ENCODE measurements around the gene CRIP1.
A peak's percentile ranks its signal among the peaks of the same experiment; 100 is the strongest.

The CRIP1 gene

GRCh38 chr14:105472486-105472991 is 14.1 kb upstream of the CRIP1 start:
- H3K4me1 ChIP-seq = peaks cover 14% of the 10 kb centered on the region
- TF ChIP-seq, protein P1, sequence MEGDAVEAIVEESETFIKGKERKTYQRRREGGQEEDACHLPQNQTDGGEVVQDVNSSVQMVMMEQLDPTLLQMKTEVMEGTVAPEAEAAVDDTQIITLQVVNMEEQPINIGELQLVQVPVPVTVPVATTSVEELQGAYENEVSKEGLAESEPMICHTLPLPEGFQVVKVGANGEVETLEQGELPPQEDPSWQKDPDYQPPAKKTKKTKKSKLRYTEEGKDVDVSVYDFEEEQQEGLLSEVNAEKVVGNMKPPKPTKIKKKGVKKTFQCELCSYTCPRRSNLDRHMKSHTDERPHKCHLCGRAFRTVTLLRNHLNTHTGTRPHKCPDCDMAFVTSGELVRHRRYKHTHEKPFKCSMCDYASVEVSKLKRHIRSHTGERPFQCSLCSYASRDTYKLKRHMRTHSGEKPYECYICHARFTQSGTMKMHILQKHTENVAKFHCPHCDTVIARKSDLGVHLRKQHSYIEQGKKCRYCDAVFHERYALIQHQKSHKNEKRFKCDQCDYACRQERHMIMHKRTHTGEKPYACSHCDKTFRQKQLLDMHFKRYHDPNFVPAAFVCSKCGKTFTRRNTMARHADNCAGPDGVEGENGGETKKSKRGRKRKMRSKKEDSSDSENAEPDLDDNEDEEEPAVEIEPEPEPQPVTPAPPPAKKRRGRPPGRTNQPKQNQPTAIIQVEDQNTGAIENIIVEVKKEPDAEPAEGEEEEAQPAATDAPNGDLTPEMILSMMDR (IDR thresholded peaks at IDR 0.05) = no peak

GRCh38 chr14:105473033-105473676 is 13.5 kb upstream of the CRIP1 start:
- no peaks in the 10 kb centered on the region for H3K27me3 ChIP-seq (ENCODE audit: control insufficient read depth, insufficient read depth, low read length)
- H3K27ac ChIP-seq = peak overlapping the region; percentile 81
- H2AFZ ChIP-seq = peak overlapping the region; percentile 94
- peak overlapping the region; percentile 83 for H3K4me2 ChIP-seq (ENCODE audit: low read length)
- TF ChIP-seq, protein P1 (IDR thresholded peaks at IDR 0.05) = no peak
- no peaks in the 10 kb centered on the region for H3K79me2 ChIP-seq
- no peak overlapping the region for H3K4me3 ChIP-seq (ENCODE audit: low read depth, low read length)
- H3K36me3 ChIP-seq (ENCODE audit: control insufficient read depth, insufficient read depth, low read length) = no peaks in the 10 kb centered on the region
- no peak overlapping the region for H3K9ac ChIP-seq
- no peaks in the 10 kb centered on the region for H3K9me3 ChIP-seq (ENCODE audit: control insufficient read depth, low read length)
- peaks cover 14% of the 10 kb centered on the region for H3K4me1 ChIP-seq

More at GRCh38 chr14:105472486-105472991, 14.1 kb upstream of the CRIP1 start:
- no peak overlapping the region for H3K9ac ChIP-seq
- no peaks in the 10 kb centered on the region for H3K9me3 ChIP-seq (ENCODE audit: control insufficient read depth, low read length)
- no peak overlapping the region for H2AFZ ChIP-seq
- no peak overlapping the region for H3K4me2 ChIP-seq (ENCODE audit: low read length)
- no peaks in the 10 kb centered on the region for H3K36me3 ChIP-seq (ENCODE audit: control insufficient read depth, insufficient read depth, low read length)
- peak overlapping the region; percentile 44 for H3K27ac ChIP-seq
- H3K79me2 ChIP-seq = no peaks in the 10 kb centered on the region
- no peaks in the 10 kb centered on the region for H3K27me3 ChIP-seq (ENCODE audit: control insufficient read depth, insufficient read depth, low read length)
- H3K4me3 ChIP-seq (ENCODE audit: low read depth, low read length) = no peak overlapping the region

DNA sequence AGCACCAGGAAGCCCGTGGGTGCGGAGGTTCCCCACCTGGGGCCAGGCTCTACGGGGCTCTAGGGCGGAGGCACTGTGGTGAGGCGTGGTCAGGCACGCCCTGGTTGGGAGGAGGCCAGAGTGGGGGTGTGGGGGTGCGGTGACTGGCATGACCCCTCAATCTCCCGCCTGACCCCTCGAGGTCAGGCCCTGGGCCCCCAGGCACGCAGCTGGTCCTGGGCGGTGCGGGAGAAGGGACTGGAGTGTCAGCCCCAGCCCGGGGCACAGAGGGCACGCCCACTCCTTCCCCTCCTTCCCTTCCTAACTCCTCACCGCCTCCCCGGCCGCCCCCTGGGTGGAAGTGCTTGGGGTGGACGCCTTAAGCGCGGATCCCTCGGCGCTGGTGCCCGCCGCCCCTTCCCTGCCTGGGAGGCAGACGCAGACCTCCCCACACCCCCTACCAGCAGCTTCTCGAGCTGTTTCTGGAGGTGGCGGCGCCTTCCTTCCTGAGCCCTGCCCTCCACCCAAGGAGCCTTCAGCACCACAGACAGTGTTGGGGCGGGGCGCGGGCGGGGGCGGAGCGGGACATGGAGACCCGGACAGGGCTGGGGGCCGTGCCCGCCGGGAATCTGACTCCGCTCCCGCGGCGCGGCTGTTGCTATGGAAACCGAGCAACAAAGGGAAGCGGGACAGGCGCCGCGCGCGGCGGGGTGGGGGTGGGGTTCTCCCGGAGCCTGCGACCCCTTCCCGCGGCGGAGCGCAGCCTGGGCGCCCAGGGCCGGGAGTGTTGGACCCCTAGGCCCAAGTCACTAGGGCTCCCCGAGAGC is 12.8 kb upstream of the CRIP1 start:
- peaks cover 14% of the 10 kb centered on the region for H3K4me1 ChIP-seq

DNA sequence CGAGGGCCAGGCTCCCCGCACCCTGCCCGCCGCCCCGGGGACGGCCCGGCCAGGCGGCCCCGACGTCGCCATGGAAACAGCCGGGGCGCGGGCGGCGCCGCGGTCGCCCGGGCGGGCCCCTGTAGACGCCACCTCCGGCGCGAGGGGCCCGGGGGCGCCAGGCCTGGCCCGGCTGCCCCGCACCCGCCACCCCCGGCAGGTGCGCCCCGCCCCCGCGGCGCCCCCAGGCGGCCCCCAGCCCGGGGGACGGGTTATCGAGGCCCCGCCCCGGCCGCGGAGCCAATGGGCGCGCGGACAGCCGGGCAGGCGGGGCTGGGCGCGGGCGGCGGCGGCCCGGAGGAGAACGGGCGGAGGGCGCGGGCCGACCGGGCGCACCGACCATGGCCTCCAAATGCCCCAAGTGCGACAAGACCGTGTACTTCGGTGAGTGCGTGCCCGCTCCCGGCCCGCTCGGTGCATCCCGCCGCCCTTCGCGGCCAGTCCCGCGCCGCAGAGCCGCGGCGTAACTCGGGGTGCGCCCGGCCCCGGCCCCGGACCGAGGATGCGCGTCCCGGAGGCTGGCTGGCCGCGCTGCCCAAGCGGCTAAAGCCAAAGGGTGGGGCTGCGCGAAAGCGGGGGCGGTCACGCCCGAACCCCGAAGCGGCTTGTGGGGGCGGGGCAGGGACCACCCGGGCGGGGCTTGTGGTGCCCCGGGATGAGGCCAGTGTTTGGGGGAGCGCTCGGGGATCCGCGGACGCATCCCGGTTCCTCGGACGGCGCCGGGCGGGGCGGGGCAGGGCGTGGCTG is 12.0 kb upstream of the CRIP1 start, which contains the start of gene CRIP2:
TSS of gene CRIP2 (plus strand) at position 339 of the 786 bp plus-strand sequence. CDS start at position 381, 42 bp downstream.
- peaks cover 14% of the 10 kb centered on the region for H3K4me1 ChIP-seq

More for the DNA sequence above, 12.8 kb upstream of the CRIP1 start:
- Histone ChIP-seq H3K27ac (peak overlapping the region; percentile 81), H3K27me3 (ENCODE audit: control insufficient read depth, insufficient read depth, low read length) (no peaks in the 10 kb centered on the region), H3K4me3 (ENCODE audit: low read depth, low read length) (peak overlapping the region; percentile 57), H3K4me2 (ENCODE audit: low read length) (peak overlapping the region; percentile 83), H3K9me3 (ENCODE audit: control insufficient read depth, low read length) (no peaks in the 10 kb centered on the region), H2AFZ (peak overlapping the region; percentile 94), H3K79me2 (no peaks in the 10 kb centered on the region), H3K36me3 (ENCODE audit: control insufficient read depth, insufficient read depth, low read length) (no peaks in the 10 kb centered on the region), H3K9ac (peak overlapping the region; percentile 57)
- TF ChIP-seq, protein P1 (IDR thresholded peaks at IDR 0.05) = no peak

More for the DNA sequence above, 12.0 kb upstream of the CRIP1 start, which contains the start of gene CRIP2:
- TF ChIP-seq, protein P1 (IDR thresholded peaks at IDR 0.05) = no peak
- Histone ChIP-seq H3K27ac (peak within 1 kb of the TSS; percentile 81), H3K4me2 (ENCODE audit: low read length) (peak within 1 kb of the TSS; percentile 89), H3K36me3 (ENCODE audit: control insufficient read depth, insufficient read depth, low read length) (no peaks in the 10 kb centered on the region), H3K27me3 (ENCODE audit: control insufficient read depth, insufficient read depth, low read length) (no peaks in the 10 kb centered on the region), H3K4me3 (ENCODE audit: low read depth, low read length) (peak within 1 kb of the TSS; percentile 57), H3K9ac (peak within 1 kb of the TSS; percentile 57), H3K9me3 (ENCODE audit: control insufficient read depth, low read length) (no peaks in the 10 kb centered on the region), H3K79me2 (no peaks in the 10 kb centered on the region), H2AFZ (peak within 1 kb of the TSS; percentile 94)
